Neural cell (in vitro differentiated cells): ENCODE measurements around the gene EGFL8.

Source experiments
- CTCF ChIP-seq: fragments of 450-650 bp; IDR thresholded peaks from 2 replicates; pipeline ENCODE4 v1.5.1; 2014; ENCODE audit warnings: antibody characterized with exemption, mild to moderate bottlenecking, moderate library complexity; ENCODE audit not compliant: poor library complexity, severe bottlenecking
- EP300 ChIP-seq: fragments of 450-650 bp; conservative IDR thresholded peaks from 2 replicates; pipeline ENCODE4 v1.6.1; 2014; ENCODE audit warnings: antibody characterized with exemption, mild to moderate bottlenecking, moderate library complexity; ENCODE audit not compliant: poor library complexity, severe bottlenecking
- EZH2 ChIP-seq: fragments of 200-600, 300-800 bp; shearing (Covaris generic), sonication (generic); IDR thresholded peaks from 2 replicates; pipeline ENCODE4 v1.6.1; 2014; ENCODE audit warnings: antibody characterized with exemption, low read length, borderline replicate concordance, mild to moderate bottlenecking; ENCODE audit not compliant: insufficient read depth, poor library complexity, severe bottlenecking
- MXI1 ChIP-seq: fragments of 450-650 bp; conservative IDR thresholded peaks from 2 replicates; pipeline ENCODE4 v1.6.1; 2014; ENCODE audit warnings: antibody characterized with exemption, mild to moderate bottlenecking; ENCODE audit not compliant: poor library complexity, severe bottlenecking
- POLR2AphosphoS5 ChIP-seq: IDR thresholded peaks from 2 replicates; pipeline ENCODE4 v1.6.1; 2012
- SMC3 ChIP-seq: fragments of 450-650 bp; conservative IDR thresholded peaks from 2 replicates; pipeline ENCODE4 v1.6.1; 2014; ENCODE audit warnings: antibody characterized with exemption, mild to moderate bottlenecking, moderate library complexity; ENCODE audit not compliant: poor library complexity

GRCh38 chr6:32128751-32129296 is 35.6 kb upstream of the EGFL8 start:
- no peak for TF ChIP-seq CTCF
- TF ChIP-seq EZH2, result no peak
- TF ChIP-seq MXI1, result no peak
- TF ChIP-seq SMC3, result no peak
- TF ChIP-seq EP300, result no peak
- no peak for TF ChIP-seq POLR2AphosphoS5
